IMR-90 (cell line): ENCODE measurements around the gene PNO1.

ENCODE experiments used
- CEBPB ChIP-seq: IDR thresholded peaks from 2 replicates; pipeline ENCODE4 v1.6.1; 2012; ENCODE audit warnings: low read depth, low read length, improper control_type of control experiment
- CTCF ChIP-seq: conservative IDR thresholded peaks from 2 replicates; pipeline ENCODE4 v1.5.1; 2012; ENCODE audit warnings: mild to moderate bottlenecking, low read depth, low read length, improper control_type of control experiment
- ELK1 ChIP-seq: fragments of 150-350 bp; IDR thresholded peaks from 2 replicates; pipeline ENCODE4 v1.6.1; 2016; ENCODE audit warnings: low read depth, mild to moderate bottlenecking, low read length, moderate library complexity, borderline replicate concordance
- MAFK ChIP-seq: IDR thresholded peaks from 2 replicates; pipeline ENCODE4 v1.6.1; 2012; ENCODE audit warnings: low read depth, low read length, improper control_type of control experiment
- RAD21 ChIP-seq: IDR thresholded peaks from 2 replicates; pipeline ENCODE4 v1.6.1; 2012; ENCODE audit warnings: low read length, improper control_type of control experiment

GRCh38 chr2:68158134-68158447, 403 bp downstream of the PNO1 start:
- no peak for TF ChIP-seq CTCF
- no peak for TF ChIP-seq CEBPB
- TF ChIP-seq MAFK = no peak
- TF ChIP-seq RAD21 = no peak
- TF ChIP-seq ELK1 = no peak
